HEK293 (cell line): Measurements from ENCODE around the gene KCTD19.

Experiments used
- GLI2 ChIP-seq: fragments of 450-650 bp; formaldehyde crosslinking; IDR thresholded peaks from 2 replicates; pipeline ENCODE4; 2017; ENCODE audit warnings: missing biosample characterization, missing genetic modification characterization, low read depth, borderline replicate concordance
- KLF9 ChIP-seq: fragments of 450-650 bp; formaldehyde crosslinking; IDR thresholded peaks from 2 replicates; pipeline ENCODE4 v1.5.1; 2016; ENCODE audit warnings: missing biosample characterization, missing genetic modification characterization, low read depth
- MEIS1 ChIP-seq: sonication (generic); formaldehyde crosslinking; IDR thresholded peaks from 2 replicates; pipeline ENCODE4 v1.8.1; 2022; ENCODE audit warnings: missing genetic modification reagents, mild to moderate bottlenecking, borderline replicate concordance
- RBAK ChIP-seq: fragments of 450-650 bp; formaldehyde crosslinking; IDR thresholded peaks from 2 replicates; pipeline ENCODE4 v1.5.1; 2016; ENCODE audit warnings: missing biosample characterization, missing genetic modification characterization
- ZEB2 ChIP-seq: fragments of 450-650 bp; formaldehyde crosslinking; IDR thresholded peaks from 2 replicates; pipeline ENCODE4 v1.5.1; 2016; ENCODE audit warnings: missing biosample characterization, missing genetic modification characterization
- ZNF138 ChIP-seq: fragments of 450-650 bp; formaldehyde crosslinking; IDR thresholded peaks from 2 replicates; pipeline ENCODE4 v1.5.1; 2016; ENCODE audit warnings: missing biosample characterization, missing genetic modification characterization, borderline replicate concordance
- ZNF184 ChIP-seq: fragments of 450-650 bp; IDR thresholded peaks from 2 replicates; pipeline ENCODE4 v1.5.1; 2018; ENCODE audit warnings: missing biosample characterization, mild to moderate bottlenecking, missing genetic modification characterization
- ZNF341 ChIP-seq: fragments of 450-650 bp; formaldehyde crosslinking; IDR thresholded peaks from 2 replicates; pipeline ENCODE4; 2016; ENCODE audit warnings: low read depth, missing biosample characterization, missing genetic modification characterization
- ZNF548 ChIP-seq: fragments of 450-650 bp; formaldehyde crosslinking; IDR thresholded peaks from 2 replicates; pipeline ENCODE4 v1.5.1; 2016; ENCODE audit warnings: missing biosample characterization, missing genetic modification characterization
- ZNF777 ChIP-seq: fragments of 450-650 bp; formaldehyde crosslinking; IDR thresholded peaks from 2 replicates; pipeline ENCODE4 v1.5.1; 2017; ENCODE audit warnings: missing biosample characterization, missing genetic modification characterization, borderline replicate concordance
- TF ChIP-seq, protein P1 (sequence below): fragments of 450-650 bp; formaldehyde crosslinking; IDR thresholded peaks from 2 replicates; pipeline ENCODE4 v1.5.1; 2016; ENCODE audit warnings: missing biosample characterization, missing genetic modification characterization
- TF ChIP-seq, protein P2 (sequence below): fragments of 450-650 bp; formaldehyde crosslinking; IDR thresholded peaks from 2 replicates; pipeline ENCODE4 v1.5.1; 2016; ENCODE audit warnings: missing biosample characterization, missing genetic modification characterization

- TF ChIP-seq KLF9: no peak
- TF ChIP-seq, protein P1, sequence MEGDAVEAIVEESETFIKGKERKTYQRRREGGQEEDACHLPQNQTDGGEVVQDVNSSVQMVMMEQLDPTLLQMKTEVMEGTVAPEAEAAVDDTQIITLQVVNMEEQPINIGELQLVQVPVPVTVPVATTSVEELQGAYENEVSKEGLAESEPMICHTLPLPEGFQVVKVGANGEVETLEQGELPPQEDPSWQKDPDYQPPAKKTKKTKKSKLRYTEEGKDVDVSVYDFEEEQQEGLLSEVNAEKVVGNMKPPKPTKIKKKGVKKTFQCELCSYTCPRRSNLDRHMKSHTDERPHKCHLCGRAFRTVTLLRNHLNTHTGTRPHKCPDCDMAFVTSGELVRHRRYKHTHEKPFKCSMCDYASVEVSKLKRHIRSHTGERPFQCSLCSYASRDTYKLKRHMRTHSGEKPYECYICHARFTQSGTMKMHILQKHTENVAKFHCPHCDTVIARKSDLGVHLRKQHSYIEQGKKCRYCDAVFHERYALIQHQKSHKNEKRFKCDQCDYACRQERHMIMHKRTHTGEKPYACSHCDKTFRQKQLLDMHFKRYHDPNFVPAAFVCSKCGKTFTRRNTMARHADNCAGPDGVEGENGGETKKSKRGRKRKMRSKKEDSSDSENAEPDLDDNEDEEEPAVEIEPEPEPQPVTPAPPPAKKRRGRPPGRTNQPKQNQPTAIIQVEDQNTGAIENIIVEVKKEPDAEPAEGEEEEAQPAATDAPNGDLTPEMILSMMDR: no peak
- no peak for TF ChIP-seq RBAK (tag by site-specific recombination)
- TF ChIP-seq ZNF548 (tag by site-specific recombination): no peak
- TF ChIP-seq ZNF184 (tag by site-specific recombination): no peak
- TF ChIP-seq ZNF777 (tag by site-specific recombination): no peak
- TF ChIP-seq, protein P2, sequence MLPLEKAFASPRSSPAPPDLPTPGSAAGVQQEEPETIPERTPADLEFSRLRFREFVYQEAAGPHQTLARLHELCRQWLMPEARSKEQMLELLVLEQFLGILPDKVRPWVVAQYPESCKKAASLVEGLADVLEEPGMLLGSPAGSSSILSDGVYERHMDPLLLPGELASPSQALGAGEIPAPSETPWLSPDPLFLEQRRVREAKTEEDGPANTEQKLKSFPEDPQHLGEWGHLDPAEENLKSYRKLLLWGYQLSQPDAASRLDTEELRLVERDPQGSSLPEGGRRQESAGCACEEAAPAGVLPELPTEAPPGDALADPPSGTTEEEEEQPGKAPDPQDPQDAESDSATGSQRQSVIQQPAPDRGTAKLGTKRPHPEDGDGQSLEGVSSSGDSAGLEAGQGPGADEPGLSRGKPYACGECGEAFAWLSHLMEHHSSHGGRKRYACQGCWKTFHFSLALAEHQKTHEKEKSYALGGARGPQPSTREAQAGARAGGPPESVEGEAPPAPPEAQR (tag by site-specific recombination): no peak
- no peak for TF ChIP-seq ZEB2 (tag by site-specific recombination)
- TF ChIP-seq ZNF341: no peak
- TF ChIP-seq MEIS1: no peak
- TF ChIP-seq ZNF138 (tag by site-specific recombination): no peak
- TF ChIP-seq GLI2 (tag by site-specific recombination): no peak
Measured at GRCh38 chr16:67336648-67337047, 10.1 kb upstream of the KCTD19 start.
